Thyroid gland (tissue), 4 donors: ENCODE results near the gene UNC80.

ENCODE experiments used
- CTCF ChIP-seq, 6 experiments: fragments of 200-600 bp in 3 of 6; fragments of 450-650 bp in 3 of 6; sonication (generic) in 3 of 6; IDR thresholded peaks; one replicate each; pipeline ENCODE4 v1.5.1; 2016 to 2019; ENCODE audit warnings: antibody characterized with exemption in 6 of 6, mild to moderate bottlenecking in 2 of 6, inconsistent platforms in 1 of 6, moderate library complexity in 1 of 6
- POLR2A ChIP-seq, 2 donors: fragments of 450-650 bp; IDR thresholded peaks; one replicate each; pipeline ENCODE4 v1.6.1; 2017; ENCODE audit warnings: antibody characterized with exemption in 2 of 2, mild to moderate bottlenecking in 2 of 2, moderate library complexity in 1 of 2

GRCh38 chr2:209766613-209767012 lies 5.0 kb upstream of the UNC80 start:
- TF ChIP-seq CTCF (IDR thresholded peaks at IDR 0.05) (no peak), POLR2A (IDR thresholded peaks at IDR 0.05) (no peak)
